Caco-2 (cell line): ENCODE measurements around the gene RFPL3. TPM values are rescaled to one million over a fixed set of nuclear protein-coding genes. Genes with fewer than 3 reads are reported as not detected.

Experiments used
- BruUV-seq: library from RNA; stranded (reverse); fragments of 400-500 nt; replicated peaks from 2 replicates; lab custom pipeline; 2021; lab: Mats Ljungman, UMichigan
- CTCF ChIA-PET: fragments of 300-600 bp; sonication (Branson Sonifier 250); formaldehyde crosslinking; loops from one replicate; lab custom pipeline; 2022; ENCODE audit warnings: antibody characterized with exemption; lab: Charles Lee
- POLR2A ChIA-PET: fragments of 300-600 bp; sonication (Branson Sonifier 250); formaldehyde crosslinking; loops from one replicate; lab custom pipeline; 2022; ENCODE audit warnings: antibody characterized with exemption; lab: Charles Lee
- DNase-seq, 2 experiments: peaks; one replicate each; pipeline versions ENCODE4 v3.0.0 to v3.0.0-alpha.2; 2020 to 2022
- H3K27me3 ChIP-seq: replicated peaks from 2 replicates; pipeline ENCODE4 v1.6.0; 2011; ENCODE audit warnings: low read length; ENCODE audit not compliant: control insufficient read depth, insufficient read depth
- H3K36me3 ChIP-seq: 2 replicates; pipeline ENCODE4 v1.5.1; 2011; ENCODE audit warnings: low read length; ENCODE audit not compliant: control insufficient read depth, insufficient read depth
- H3K4me1 ChIP-seq: fragments of 250-450 bp; sonication (Bioruptor Pico); 2 replicates; pipeline ENCODE4 v1.5.1; 2020; ENCODE audit warnings: mild to moderate bottlenecking
- H3K4me3 ChIP-seq: 2 replicates; pipeline ENCODE4 v1.5.1; 2011; ENCODE audit warnings: low read depth, mild to moderate bottlenecking, control low read depth, low read length
- H3K9me3 ChIP-seq: fragments of 250-450 bp; sonication (Bioruptor Pico); 2 replicates; pipeline ENCODE4 v1.5.1; 2020; ENCODE audit warnings: mild to moderate bottlenecking, moderate library complexity
- H3K27ac Mint-ChIP-seq: one replicate; pipeline ENCODE4 v1.8.0; 2022; ENCODE audit warnings: mixed read lengths; ENCODE audit not compliant: unreplicated experiment
- H3K27me3 Mint-ChIP-seq: one replicate; pipeline ENCODE4 v1.8.0; 2022; ENCODE audit warnings: mixed read lengths; ENCODE audit not compliant: insufficient read depth, unreplicated experiment
- H3K36me3 Mint-ChIP-seq: one replicate; pipeline ENCODE4 v1.8.0; 2022; ENCODE audit warnings: mild to moderate bottlenecking, mixed read lengths; ENCODE audit not compliant: insufficient read depth, unreplicated experiment
- H3K4me1 Mint-ChIP-seq: one replicate; pipeline ENCODE4 v1.8.0; 2022; ENCODE audit warnings: low read depth, mixed read lengths; ENCODE audit not compliant: unreplicated experiment
- H3K4me3 Mint-ChIP-seq: one replicate; pipeline ENCODE4 v1.8.0; 2022; ENCODE audit warnings: mild to moderate bottlenecking, moderate library complexity, mixed read lengths; ENCODE audit not compliant: unreplicated experiment
- H3K9me3 Mint-ChIP-seq: one replicate; pipeline ENCODE4 v1.8.0; 2022; ENCODE audit warnings: mixed read lengths; ENCODE audit not compliant: unreplicated experiment
- intact Hi-C: fragments of 100-400 bp; cut with micrococcal nuclease; formaldehyde crosslinking; loops from one replicate; pipeline ENCODE4 v1.10.0; 2022; ENCODE audit not compliant: unreplicated experiment
- total RNA-seq: library from RNA; stranded (reverse); gene quantifications from 2 replicates; pipeline ENCODE4 v1.2.3, GENCODE V29; 2022
- TF ChIP-seq, protein P1 (sequence below), 2 experiments: fragments of 200-600 bp in 1 of 2; IDR thresholded peaks; 1 replicate in 1 of 2; 2 replicates in 1 of 2; pipeline versions ENCODE4 v1.5.1 to v1.8.0; 2011 to 2022; ENCODE audit warnings: antibody characterized with exemption in 1 of 2, control low read depth in 1 of 2, inconsistent platforms in 1 of 2, low read depth in 1 of 2, low read length in 1 of 2, mild to moderate bottlenecking in 1 of 2, moderate library complexity in 1 of 2; ENCODE audit not compliant: insufficient read depth in 1 of 2, severe bottlenecking in 1 of 2, unreplicated experiment in 1 of 2

Gene RFPL3
- total RNA-seq, 1 experiment from 2014 or later, result not detected

DNA sequence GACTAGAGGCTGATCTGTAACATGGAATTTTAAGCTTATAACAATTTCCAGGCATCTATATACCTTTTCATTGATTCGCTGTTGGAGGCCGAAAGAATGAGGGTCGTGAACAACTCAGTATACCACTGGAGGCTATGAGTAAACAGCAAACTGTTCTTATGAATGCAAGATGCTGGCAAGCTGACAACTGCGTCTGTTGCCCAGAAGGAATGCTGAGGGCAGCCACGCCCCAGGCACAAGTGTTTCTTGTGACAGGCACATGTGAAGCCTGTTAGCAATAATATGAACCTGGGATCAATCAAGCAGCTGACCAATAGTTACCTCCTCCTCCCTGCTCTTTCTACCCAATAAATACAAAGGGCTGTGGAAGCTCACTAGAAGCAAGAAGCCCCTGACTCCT lies 39.1 kb downstream of the RFPL3 start:
- H3K36me3 ChIP-seq, result peaks cover 2% of the 10 kb centered on the region; the same call in 1 of the 2 replicates
- Mint-ChIP-seq H3K27ac (no peak overlapping the region), H3K27me3 (no peaks in the 10 kb centered on the region), H3K4me3 (no peak overlapping the region), H3K4me1 (no peaks in the 10 kb centered on the region), H3K36me3 (peaks cover 80% of the 10 kb centered on the region), H3K9me3 (no peaks in the 10 kb centered on the region)
- POLR2A ChIA-PET, result no interaction called here
- intact Hi-C loops, result no loop called here
- no peaks in the 10 kb centered on the region for H3K9me3 ChIP-seq
- H3K4me3 ChIP-seq, result no peak overlapping the region
- no peaks in the 10 kb centered on the region for H3K4me1 ChIP-seq
- no peak for DNase-seq
- H3K27me3 ChIP-seq, result no peaks in the 10 kb centered on the region
- TF ChIP-seq, protein P1, sequence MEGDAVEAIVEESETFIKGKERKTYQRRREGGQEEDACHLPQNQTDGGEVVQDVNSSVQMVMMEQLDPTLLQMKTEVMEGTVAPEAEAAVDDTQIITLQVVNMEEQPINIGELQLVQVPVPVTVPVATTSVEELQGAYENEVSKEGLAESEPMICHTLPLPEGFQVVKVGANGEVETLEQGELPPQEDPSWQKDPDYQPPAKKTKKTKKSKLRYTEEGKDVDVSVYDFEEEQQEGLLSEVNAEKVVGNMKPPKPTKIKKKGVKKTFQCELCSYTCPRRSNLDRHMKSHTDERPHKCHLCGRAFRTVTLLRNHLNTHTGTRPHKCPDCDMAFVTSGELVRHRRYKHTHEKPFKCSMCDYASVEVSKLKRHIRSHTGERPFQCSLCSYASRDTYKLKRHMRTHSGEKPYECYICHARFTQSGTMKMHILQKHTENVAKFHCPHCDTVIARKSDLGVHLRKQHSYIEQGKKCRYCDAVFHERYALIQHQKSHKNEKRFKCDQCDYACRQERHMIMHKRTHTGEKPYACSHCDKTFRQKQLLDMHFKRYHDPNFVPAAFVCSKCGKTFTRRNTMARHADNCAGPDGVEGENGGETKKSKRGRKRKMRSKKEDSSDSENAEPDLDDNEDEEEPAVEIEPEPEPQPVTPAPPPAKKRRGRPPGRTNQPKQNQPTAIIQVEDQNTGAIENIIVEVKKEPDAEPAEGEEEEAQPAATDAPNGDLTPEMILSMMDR (IDR thresholded peaks at IDR 0.05; ENCODE audit: insufficient read depth in 1 of 2, low read depth in 1 of 2, low read length in 1 of 2, severe bottlenecking in 1 of 2, unreplicated experiment in 1 of 2), result no peak
- BruUV-seq, result no TSS peak
- CTCF ChIA-PET, result no interaction called here

GRCh38 chr22:32401486-32401885 lies 43.8 kb downstream of the RFPL3 start:
- no peak overlapping the region for H3K4me3 Mint-ChIP-seq
- TF ChIP-seq, protein P1 (IDR thresholded peaks at IDR 0.05; ENCODE audit: insufficient read depth in 1 of 2, low read depth in 1 of 2, low read length in 1 of 2, severe bottlenecking in 1 of 2, unreplicated experiment in 1 of 2), result no peak
- H3K4me1 Mint-ChIP-seq, result no peaks in the 10 kb centered on the region
- H3K9me3 ChIP-seq, result no peaks in the 10 kb centered on the region
- peaks cover 72% of the 10 kb centered on the region for H3K36me3 Mint-ChIP-seq
- peaks cover 2% of the 10 kb centered on the region; the same call in 1 of the 2 replicates for H3K36me3 ChIP-seq
- no peak for DNase-seq
- no peaks in the 10 kb centered on the region for H3K4me1 ChIP-seq
- H3K4me3 ChIP-seq, result no peak overlapping the region
- POLR2A ChIA-PET, result no interaction called here
- intact Hi-C loops, result no loop called here
- CTCF ChIA-PET, result no interaction called here
- H3K9me3 Mint-ChIP-seq, result no peaks in the 10 kb centered on the region
- H3K27me3 Mint-ChIP-seq, result no peaks in the 10 kb centered on the region
- H3K27ac Mint-ChIP-seq, result no peak overlapping the region
- no TSS peak for BruUV-seq
- no peaks in the 10 kb centered on the region for H3K27me3 ChIP-seq

DNA sequence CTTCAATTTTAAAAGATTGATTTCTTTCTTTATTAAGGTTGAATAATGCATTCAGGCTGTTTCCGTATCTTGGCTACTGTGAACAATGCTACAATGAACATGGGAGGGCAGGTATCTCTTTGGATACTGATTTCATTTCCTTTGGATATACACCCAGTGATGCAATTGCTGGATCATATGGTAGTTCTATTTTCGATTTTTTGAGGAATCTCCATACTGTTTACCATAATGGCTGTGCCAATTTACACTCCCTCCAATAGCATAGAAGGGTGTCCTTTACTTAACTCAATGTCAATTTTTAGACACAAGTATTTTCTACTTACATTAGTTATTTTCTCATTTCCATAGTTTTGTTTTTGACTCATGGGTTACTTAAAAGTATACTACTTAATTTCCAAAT lies 46.4 kb downstream of the RFPL3 start:
- TF ChIP-seq, protein P1 (IDR thresholded peaks at IDR 0.05; ENCODE audit: insufficient read depth in 1 of 2, low read depth in 1 of 2, low read length in 1 of 2, severe bottlenecking in 1 of 2, unreplicated experiment in 1 of 2), result no peak
- CTCF ChIA-PET, result no interaction called here
- no TSS peak for BruUV-seq

More for the DNA sequence above, 46.4 kb downstream of the RFPL3 start:
- Mint-ChIP-seq H3K36me3 (peaks cover 73% of the 10 kb centered on the region), H3K4me3 (no peak overlapping the region), H3K27ac (no peak overlapping the region), H3K4me1 (no peaks in the 10 kb centered on the region), H3K27me3 (no peaks in the 10 kb centered on the region), H3K9me3 (no peaks in the 10 kb centered on the region)
- H3K27me3 ChIP-seq, result no peaks in the 10 kb centered on the region
- no peak for DNase-seq
- no peak overlapping the region for H3K4me3 ChIP-seq
- peaks cover 1% of the 10 kb centered on the region; the same call in 1 of the 2 replicates for H3K36me3 ChIP-seq
- H3K9me3 ChIP-seq, result no peaks in the 10 kb centered on the region
- H3K4me1 ChIP-seq, result no peaks in the 10 kb centered on the region
- intact Hi-C loops, result no loop called here
- POLR2A ChIA-PET, result no interaction called here
